Testis (tissue), 2 donors: ENCODE data around the gene SMIM30.

Experiments used
- CTCF ChIP-seq, 3 experiments: fragments of 450-650 bp in 2 of 3; fragments of 200-600 bp in 1 of 3; sonication (generic) in 1 of 3; IDR thresholded peaks; one replicate each; pipeline ENCODE4 v1.5.1; 2016 to 2019; ENCODE audit warnings: antibody characterized with exemption in 3 of 3, mild to moderate bottlenecking in 2 of 3, moderate library complexity in 1 of 3
- POLR2A ChIP-seq: fragments of 450-650 bp; IDR thresholded peaks from one replicate; pipeline ENCODE4 v1.6.1; 2017; ENCODE audit warnings: antibody characterized with exemption, mild to moderate bottlenecking, moderate library complexity

- no peak for TF ChIP-seq CTCF (IDR thresholded peaks at IDR 0.05)
- TF ChIP-seq POLR2A: no peak
Measured at GRCh38 chr7:113140956-113141355, 22.6 kb upstream of the SMIM30 start.
